GM23338 (cell line): ENCODE measurements around the gene KANK4. TPM values are rescaled to one million over a fixed set of nuclear protein-coding genes. Genes with fewer than 3 reads are reported as not detected.

Source experiments
- ATAC-seq: fragments of 200-7000 bp; cut with Tn5 transposase; 3 replicates; pipeline ENCODE4 v1.9.1; 2020
- DNase-seq: peaks from one replicate; pipeline ENCODE4 v3.0.0-alpha.2; 2015; ENCODE audit warnings: low spot score
- H2AFZ ChIP-seq: fragments of 200-600 bp; sonication (generic); 2 replicates; pipeline ENCODE4 v1.8.0; 2016; ENCODE audit warnings: antibody characterized with exemption, mild to moderate bottlenecking, moderate library complexity
- H3F3A ChIP-seq: fragments of 200-600 bp; sonication (generic); replicated peaks from 2 replicates; pipeline ENCODE4 v1.8.0; 2017; ENCODE audit warnings: antibody characterized with exemption, mixed run types, low read depth
- H3K27ac ChIP-seq: fragments of 200-600 bp; sonication (generic); 2 replicates; pipeline ENCODE4 v1.6.1; 2016; ENCODE audit warnings: low read depth
- H3K27me3 ChIP-seq: fragments of 200-600 bp; sonication (generic); 2 replicates; pipeline ENCODE4 v1.8.0; 2016; ENCODE audit warnings: mild to moderate bottlenecking, mixed run types, moderate library complexity; ENCODE audit not compliant: insufficient read depth
- H3K36me3 ChIP-seq: fragments of 200-600 bp; sonication (generic); 2 replicates; pipeline ENCODE4 v1.8.0; 2016; ENCODE audit warnings: mild to moderate bottlenecking; ENCODE audit not compliant: insufficient read depth
- H3K4me1 ChIP-seq: fragments of 200-600 bp; sonication (generic); 2 replicates; pipeline ENCODE4 v1.8.0; 2016; ENCODE audit warnings: mild to moderate bottlenecking, moderate library complexity; ENCODE audit not compliant: insufficient read depth
- H3K4me2 ChIP-seq: fragments of 200-600 bp; sonication (generic); 2 replicates; pipeline ENCODE4 v1.7.1; 2017; ENCODE audit warnings: mixed run types
- H3K4me3 ChIP-seq: fragments of 200-600 bp; sonication (generic); 2 replicates; pipeline ENCODE4 v1.6.1; 2016; ENCODE audit warnings: mixed run types
- H3K79me2 ChIP-seq: fragments of 200-600 bp; sonication (generic); replicated peaks from 2 replicates; pipeline ENCODE4 v1.8.0; 2017; ENCODE audit warnings: mild to moderate bottlenecking; ENCODE audit not compliant: insufficient read depth
- H3K9me2 ChIP-seq: fragments of 200-600 bp; sonication (generic); 2 replicates; pipeline ENCODE4 v1.8.0; 2017; ENCODE audit not compliant: insufficient read depth
- H4K20me1 ChIP-seq: fragments of 200-600 bp; sonication (generic); replicated peaks from 2 replicates; pipeline ENCODE4 v1.8.0; 2017; ENCODE audit warnings: mild to moderate bottlenecking; ENCODE audit not compliant: insufficient read depth
- H3K27ac Mint-ChIP-seq: 2 replicates; pipeline ENCODE4 v1.8.0; 2020; ENCODE audit warnings: inconsistent platforms, mild to moderate bottlenecking, moderate library complexity, mixed read lengths
- H3K27me3 Mint-ChIP-seq: 3 replicates; pipeline ENCODE4 v1.8.0; 2022; ENCODE audit warnings: low read depth, mild to moderate bottlenecking, moderate library complexity, mixed read lengths, inconsistent platforms; ENCODE audit not compliant: insufficient read depth, poor library complexity
- H3K36me3 Mint-ChIP-seq: 3 replicates; pipeline ENCODE4 v1.8.0; 2021; ENCODE audit warnings: low read depth, mild to moderate bottlenecking, inconsistent platforms, moderate library complexity, mixed read lengths
- H3K4me1 Mint-ChIP-seq: 3 replicates; pipeline ENCODE4 v1.8.0; 2020; ENCODE audit warnings: mild to moderate bottlenecking, inconsistent platforms, mixed read lengths
- H3K4me3 Mint-ChIP-seq: 3 replicates; pipeline ENCODE4 v1.8.0; 2021; ENCODE audit warnings: moderate library complexity, mild to moderate bottlenecking, inconsistent platforms, mixed read lengths
- H3K9me3 Mint-ChIP-seq: 3 replicates; pipeline ENCODE4 v1.8.0; 2020; ENCODE audit warnings: moderate library complexity, mild to moderate bottlenecking, inconsistent platforms, mixed read lengths
- CREB1 ChIP-seq: fragments of 250-450 bp; sonication (Bioruptor Pico); IDR thresholded peaks from 2 replicates; pipeline ENCODE4 v1.5.0; 2020; ENCODE audit warnings: low read depth, mild to moderate bottlenecking, moderate library complexity
- polyA plus RNA-seq: library from polyadenylated mRNA; unstranded; fragments of >200 nt; fragmentation: Nextera tagmentation; extraction: Ambion mirVana; gene quantifications from 2 replicates; pipeline ENCODE4 v1.2.1, GENCODE V29; 2016
- total RNA-seq: library from RNA; depleted of rRNA; stranded (reverse); fragments of >200 nt; shearing (Covaris generic); gene quantifications from 2 replicates; pipeline ENCODE4 v1.2.3, GENCODE V29; 2014
- TF ChIP-seq, protein P1 (sequence below): IDR thresholded peaks from one replicate; pipeline ENCODE4 v1.6.1; 2018; ENCODE audit warnings: antibody characterized with exemption; ENCODE audit not compliant: unreplicated experiment
- TF ChIP-seq, protein P2 (sequence below): IDR thresholded peaks from 2 replicates; pipeline ENCODE4 v1.6.1; 2016; ENCODE audit warnings: antibody characterized with exemption
- TF ChIP-seq, protein P3 (sequence below), 2 experiments: fragments of 200-600 bp in 1 of 2; sonication (generic) in 1 of 2; conservative IDR thresholded peaks; 2 replicates each; pipeline versions ENCODE4 v1.5.1 to v1.6.1; 2016 to 2017; ENCODE audit warnings: antibody characterized with exemption in 2 of 2, low read depth in 2 of 2, mild to moderate bottlenecking in 2 of 2, moderate library complexity in 1 of 2

Gene KANK4
- total and polyA plus RNA-seq, 2 experiments from 2014 or later: 0.31 to 0.42 TPM

- TF ChIP-seq, protein P1, sequence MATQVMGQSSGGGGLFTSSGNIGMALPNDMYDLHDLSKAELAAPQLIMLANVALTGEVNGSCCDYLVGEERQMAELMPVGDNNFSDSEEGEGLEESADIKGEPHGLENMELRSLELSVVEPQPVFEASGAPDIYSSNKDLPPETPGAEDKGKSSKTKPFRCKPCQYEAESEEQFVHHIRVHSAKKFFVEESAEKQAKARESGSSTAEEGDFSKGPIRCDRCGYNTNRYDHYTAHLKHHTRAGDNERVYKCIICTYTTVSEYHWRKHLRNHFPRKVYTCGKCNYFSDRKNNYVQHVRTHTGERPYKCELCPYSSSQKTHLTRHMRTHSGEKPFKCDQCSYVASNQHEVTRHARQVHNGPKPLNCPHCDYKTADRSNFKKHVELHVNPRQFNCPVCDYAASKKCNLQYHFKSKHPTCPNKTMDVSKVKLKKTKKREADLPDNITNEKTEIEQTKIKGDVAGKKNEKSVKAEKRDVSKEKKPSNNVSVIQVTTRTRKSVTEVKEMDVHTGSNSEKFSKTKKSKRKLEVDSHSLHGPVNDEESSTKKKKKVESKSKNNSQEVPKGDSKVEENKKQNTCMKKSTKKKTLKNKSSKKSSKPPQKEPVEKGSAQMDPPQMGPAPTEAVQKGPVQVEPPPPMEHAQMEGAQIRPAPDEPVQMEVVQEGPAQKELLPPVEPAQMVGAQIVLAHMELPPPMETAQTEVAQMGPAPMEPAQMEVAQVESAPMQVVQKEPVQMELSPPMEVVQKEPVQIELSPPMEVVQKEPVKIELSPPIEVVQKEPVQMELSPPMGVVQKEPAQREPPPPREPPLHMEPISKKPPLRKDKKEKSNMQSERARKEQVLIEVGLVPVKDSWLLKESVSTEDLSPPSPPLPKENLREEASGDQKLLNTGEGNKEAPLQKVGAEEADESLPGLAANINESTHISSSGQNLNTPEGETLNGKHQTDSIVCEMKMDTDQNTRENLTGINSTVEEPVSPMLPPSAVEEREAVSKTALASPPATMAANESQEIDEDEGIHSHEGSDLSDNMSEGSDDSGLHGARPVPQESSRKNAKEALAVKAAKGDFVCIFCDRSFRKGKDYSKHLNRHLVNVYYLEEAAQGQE: no peak
These were observed 80.7 kb downstream of the KANK4 start (continued) for GRCh38 chr1:62238507-62238906.

- no peak overlapping the region for H3K4me2 ChIP-seq
- no peak for TF ChIP-seq CREB1 (CRISPR knock-in tag)
- TF ChIP-seq, protein P1: no peak
- TF ChIP-seq, protein P2, sequence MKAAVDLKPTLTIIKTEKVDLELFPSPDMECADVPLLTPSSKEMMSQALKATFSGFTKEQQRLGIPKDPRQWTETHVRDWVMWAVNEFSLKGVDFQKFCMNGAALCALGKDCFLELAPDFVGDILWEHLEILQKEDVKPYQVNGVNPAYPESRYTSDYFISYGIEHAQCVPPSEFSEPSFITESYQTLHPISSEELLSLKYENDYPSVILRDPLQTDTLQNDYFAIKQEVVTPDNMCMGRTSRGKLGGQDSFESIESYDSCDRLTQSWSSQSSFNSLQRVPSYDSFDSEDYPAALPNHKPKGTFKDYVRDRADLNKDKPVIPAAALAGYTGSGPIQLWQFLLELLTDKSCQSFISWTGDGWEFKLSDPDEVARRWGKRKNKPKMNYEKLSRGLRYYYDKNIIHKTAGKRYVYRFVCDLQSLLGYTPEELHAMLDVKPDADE: no peak
- TF ChIP-seq, protein P3, sequence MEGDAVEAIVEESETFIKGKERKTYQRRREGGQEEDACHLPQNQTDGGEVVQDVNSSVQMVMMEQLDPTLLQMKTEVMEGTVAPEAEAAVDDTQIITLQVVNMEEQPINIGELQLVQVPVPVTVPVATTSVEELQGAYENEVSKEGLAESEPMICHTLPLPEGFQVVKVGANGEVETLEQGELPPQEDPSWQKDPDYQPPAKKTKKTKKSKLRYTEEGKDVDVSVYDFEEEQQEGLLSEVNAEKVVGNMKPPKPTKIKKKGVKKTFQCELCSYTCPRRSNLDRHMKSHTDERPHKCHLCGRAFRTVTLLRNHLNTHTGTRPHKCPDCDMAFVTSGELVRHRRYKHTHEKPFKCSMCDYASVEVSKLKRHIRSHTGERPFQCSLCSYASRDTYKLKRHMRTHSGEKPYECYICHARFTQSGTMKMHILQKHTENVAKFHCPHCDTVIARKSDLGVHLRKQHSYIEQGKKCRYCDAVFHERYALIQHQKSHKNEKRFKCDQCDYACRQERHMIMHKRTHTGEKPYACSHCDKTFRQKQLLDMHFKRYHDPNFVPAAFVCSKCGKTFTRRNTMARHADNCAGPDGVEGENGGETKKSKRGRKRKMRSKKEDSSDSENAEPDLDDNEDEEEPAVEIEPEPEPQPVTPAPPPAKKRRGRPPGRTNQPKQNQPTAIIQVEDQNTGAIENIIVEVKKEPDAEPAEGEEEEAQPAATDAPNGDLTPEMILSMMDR (conservative IDR thresholded peaks at IDR 0.05; ENCODE audit: low read depth in 2 of 2): no peak
- ATAC-seq (peak; percentile 18), DNase-seq (no peak)
- H4K20me1 ChIP-seq: no peaks in the 10 kb centered on the region
- H3K4me1 ChIP-seq: peaks cover 47% of the 10 kb centered on the region
- no peaks in the 10 kb centered on the region for H3K79me2 ChIP-seq
- H3K36me3 ChIP-seq: no peaks in the 10 kb centered on the region
- Mint-ChIP-seq H3K36me3 (no peaks in the 10 kb centered on the region), H3K27me3 (peaks cover 15% of the 10 kb centered on the region), H3K9me3 (no peaks in the 10 kb centered on the region), H3K4me1 (peaks cover 39% of the 10 kb centered on the region), H3K27ac (no peak overlapping the region), H3K4me3 (no peak overlapping the region)
- H3K27me3 ChIP-seq: no peaks in the 10 kb centered on the region
- no peak overlapping the region for H3K4me3 ChIP-seq
- H2AFZ ChIP-seq: no peak overlapping the region
- no peaks in the 10 kb centered on the region for H3K9me2 ChIP-seq
- no peak overlapping the region for H3K27ac ChIP-seq
- H3F3A ChIP-seq: peaks cover 21% of the 10 kb centered on the region
These were observed 81.3 kb downstream of the KANK4 start for GRCh38 chr1:62237950-62238374.
